CD14-positive monocyte (primary cell): ENCODE results near the gene GPA33. TPM values are rescaled to one million over a fixed set of nuclear protein-coding genes. Genes with fewer than 3 reads are reported as not detected.

Source experiments
- DNase-seq, 3 donors: peaks; one replicate each; pipeline ENCODE4 v3.0.0-alpha.2; 2011 to 2022
- H2AFZ ChIP-seq: 2 replicates; pipeline ENCODE4 v1.6.0; 2012; ENCODE audit warnings: mild to moderate bottlenecking, low read depth, low read length, inconsistent platforms; ENCODE audit not compliant: insufficient read depth, poor library complexity, severe bottlenecking
- H3K27ac ChIP-seq, 2 donors: 1 replicate in 1 of 2; 2 replicates in 1 of 2; pipeline ENCODE4 v1.5.1; 2012 to 2013; ENCODE audit warnings: low read length in 2 of 2, control low read depth in 1 of 2, inconsistent platforms in 1 of 2, low read depth in 1 of 2, mild to moderate bottlenecking in 1 of 2
- H3K27me3 ChIP-seq, 2 donors: one replicate each; pipeline versions ENCODE4 v1.6.0 to v1.6.1; 2011 to 2013; ENCODE audit warnings: low read length in 2 of 2; ENCODE audit not compliant: control insufficient read depth in 2 of 2, insufficient read depth in 2 of 2
- H3K36me3 ChIP-seq, 2 donors: replicated peaks in 1 of 2; 1 replicate in 1 of 2; 2 replicates in 1 of 2; pipeline versions ENCODE4 v1.5.1 to v1.6.1; 2012 to 2013; ENCODE audit warnings: low read length in 2 of 2, control low read depth in 1 of 2, inconsistent platforms in 1 of 2, mild to moderate bottlenecking in 1 of 2; ENCODE audit not compliant: insufficient read depth in 2 of 2, control insufficient read depth in 1 of 2
- H3K4me1 ChIP-seq, 2 donors: 1 replicate in 1 of 2; 2 replicates in 1 of 2; pipeline versions ENCODE4 v1.5.1 to v1.6.1; 2012 to 2013; ENCODE audit warnings: low read length in 2 of 2, control low read depth in 1 of 2, inconsistent platforms in 1 of 2, mild to moderate bottlenecking in 1 of 2, moderate library complexity in 1 of 2; ENCODE audit not compliant: insufficient read depth in 2 of 2, control insufficient read depth in 1 of 2
- H3K4me2 ChIP-seq: replicated peaks from 2 replicates; pipeline ENCODE3; 2012; ENCODE audit warnings: low read length, moderate library complexity, mild to moderate bottlenecking; ENCODE audit not compliant: poor library complexity, severe bottlenecking; ENCODE audit errors: extremely low read depth
- H3K4me3 ChIP-seq, 3 experiments: fragments of 200-600 bp in 1 of 3; sonication (generic) in 1 of 3; replicated peaks in 1 of 3; 1 replicate in 2 of 3; 2 replicates in 1 of 3; pipeline ENCODE4 v1.5.1; 2011 to 2013; ENCODE audit warnings: low read length in 3 of 3, mild to moderate bottlenecking in 3 of 3, control low read depth in 2 of 3, low read depth in 2 of 3, inconsistent platforms in 1 of 3, moderate library complexity in 1 of 3
- H3K79me2 ChIP-seq: 2 replicates; pipeline ENCODE4 v1.6.0; 2012; ENCODE audit warnings: mild to moderate bottlenecking, control low read depth, inconsistent platforms, low read length, moderate library complexity; ENCODE audit not compliant: insufficient read depth
- H3K9ac ChIP-seq: 2 replicates; pipeline ENCODE4 v1.6.0; 2017; ENCODE audit warnings: low read length, mild to moderate bottlenecking; ENCODE audit not compliant: insufficient read depth, poor library complexity, severe bottlenecking
- H3K9me3 ChIP-seq, 2 donors: replicated peaks in 1 of 2; 1 replicate in 1 of 2; 2 replicates in 1 of 2; pipeline versions ENCODE4 v1.5.1 to v1.6.1; 2012 to 2013; ENCODE audit warnings: low read length in 2 of 2, control low read depth in 1 of 2; ENCODE audit not compliant: control insufficient read depth in 1 of 2, insufficient read depth in 1 of 2
- H4K20me1 ChIP-seq: 2 replicates; pipeline ENCODE4 v1.6.0; 2012; ENCODE audit warnings: mild to moderate bottlenecking, low read length, control low read depth, moderate library complexity; ENCODE audit not compliant: insufficient read depth
- H3K27ac Mint-ChIP-seq, 7 donors: one replicate each; pipeline ENCODE4 v1.8.0; 2020; ENCODE audit warnings: mild to moderate bottlenecking in 7 of 7, mixed read lengths in 7 of 7, moderate library complexity in 6 of 7, inconsistent platforms in 2 of 7
- H3K27me3 Mint-ChIP-seq, 3 donors: one replicate each; pipeline ENCODE4 v1.8.0; 2021 to 2022; ENCODE audit warnings: low read depth in 3 of 3, mild to moderate bottlenecking in 3 of 3, mixed read lengths in 3 of 3, moderate library complexity in 3 of 3, inconsistent platforms in 1 of 3
- H3K36me3 Mint-ChIP-seq, 2 donors: one replicate each; pipeline ENCODE4 v1.8.0; 2020; ENCODE audit warnings: mixed read lengths in 2 of 2, inconsistent platforms in 1 of 2, mild to moderate bottlenecking in 1 of 2
- H3K4me1 Mint-ChIP-seq: one replicate; pipeline ENCODE4 v1.8.0; 2020; ENCODE audit warnings: mild to moderate bottlenecking, mixed read lengths
- H3K4me3 Mint-ChIP-seq, 2 donors: one replicate each; pipeline ENCODE4 v1.8.0; 2020; ENCODE audit warnings: mild to moderate bottlenecking in 2 of 2, mixed read lengths in 2 of 2, moderate library complexity in 1 of 2
- H3K9me3 Mint-ChIP-seq, 7 donors: one replicate each; pipeline ENCODE4 v1.8.0; 2020 to 2022; ENCODE audit warnings: mixed read lengths in 7 of 7, mild to moderate bottlenecking in 6 of 7, moderate library complexity in 6 of 7, inconsistent platforms in 2 of 7
- CTCF ChIP-seq: fragments of 200-600 bp; IDR thresholded peaks from one replicate; pipeline ENCODE4 v1.8.0; 2022; ENCODE audit warnings: antibody characterized with exemption, mild to moderate bottlenecking
- WGBS: methylation state at CpG from one replicate; pipeline ENCODE4 v1.1.5; 2013; ENCODE audit warnings: missing lambda C conversion rate; ENCODE audit not compliant: insufficient coverage; 5-methylcytosine and 5-hydroxymethylcytosine counted together
- intact Hi-C, 2 donors: fragments of 100-400 bp; cut with micrococcal nuclease; formaldehyde crosslinking; loops; one replicate each; pipeline versions ENCODE4 v1.15.0 to v1.15.1; 2023
- polyA plus RNA-seq, 3 donors: library from polyadenylated mRNA; depleted of rRNA in 1 of 3; unstranded in 2 of 3; stranded (reverse) in 1 of 3; fragments of 300-500 nt in 2 of 3; fragments of >200 nt in 1 of 3; fragmentation: Illumina TruSeq in 2 of 3; gene quantifications; 1 replicate in 2 of 3; 2 replicates in 1 of 3; pipeline ENCODE4 v1.2.3, GENCODE V29; 2012 to 2021

GPA33 gene
- polyA plus RNA-seq, 3 donors: 0.84 to 1.8 (median 1.8) TPM

DNA sequence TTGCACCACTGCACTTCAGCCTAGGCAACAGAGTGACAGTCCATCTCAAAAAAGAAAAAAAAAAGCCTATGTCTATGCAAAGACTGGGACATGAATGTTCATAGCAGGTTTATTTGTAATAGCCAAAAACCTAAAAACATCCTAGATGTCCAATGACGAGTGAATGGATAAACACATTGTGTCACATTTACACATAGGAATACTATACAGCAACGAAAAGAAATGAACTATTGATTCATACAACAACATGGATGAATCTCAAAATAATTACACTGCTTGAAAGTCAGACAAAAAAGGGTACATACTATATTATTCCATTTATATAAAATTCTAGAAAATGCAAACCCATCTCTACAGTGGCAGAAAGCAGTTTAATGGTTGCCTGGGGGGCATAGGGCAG is 11.6 kb upstream of the GPA33 start:
- Mint-ChIP-seq H3K4me3 (no peak overlapping the region), H3K27me3 (no peaks in the 10 kb centered on the region), H3K4me1 (peaks cover 27% of the 10 kb centered on the region), H3K9me3 (peaks cover 0 to 6% (median 0%) of the 10 kb centered on the region in 7 donors), H3K27ac (no peak overlapping the region), H3K36me3 (no peaks in the 10 kb centered on the region)
- no CpG with 5 or more reads among the region's 2 CpGs for WGBS
- no peak overlapping the region for H2AFZ ChIP-seq
- no peak overlapping the region for H3K4me3 ChIP-seq
- no peak for TF ChIP-seq CTCF
- no peaks in the 10 kb centered on the region for H3K27me3 ChIP-seq
- no peak for DNase-seq
- H3K4me2 ChIP-seq: no peak overlapping the region
- H4K20me1 ChIP-seq: no peaks in the 10 kb centered on the region
- no peaks in the 10 kb centered on the region for H3K36me3 ChIP-seq
- no peak overlapping the region for H3K9ac ChIP-seq
- H3K9me3 ChIP-seq: no peaks in the 10 kb centered on the region
- H3K27ac ChIP-seq: no peak overlapping the region
- H3K4me1 ChIP-seq: peaks cover 24 to 26% of the 10 kb centered on the region in 2 donors
- H3K79me2 ChIP-seq: no peaks in the 10 kb centered on the region
- intact Hi-C loops: no loop called here

DNA sequence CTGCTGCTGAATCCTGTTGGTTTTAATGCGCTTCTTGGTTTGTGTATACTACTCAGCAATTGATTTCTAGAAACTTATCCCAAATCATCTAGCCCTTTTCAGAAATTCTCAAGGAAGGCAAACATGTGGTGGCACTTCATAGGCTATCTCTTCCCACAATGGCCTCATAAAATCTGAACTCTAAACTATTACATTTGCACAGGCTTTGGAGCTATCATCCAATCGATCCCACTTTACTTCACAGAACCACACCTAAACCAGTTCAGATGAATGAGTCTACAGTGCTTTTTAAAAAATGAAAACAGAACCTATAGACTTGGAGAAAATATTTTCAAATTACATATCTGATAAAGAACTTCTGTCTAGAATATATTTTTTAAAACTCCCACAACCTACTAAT is 10.6 kb upstream of the GPA33 start:
- H3K27ac Mint-ChIP-seq: no peak overlapping the region
- no peaks in the 10 kb centered on the region for H3K9me3 ChIP-seq
- H3K4me3 Mint-ChIP-seq: no peak overlapping the region
- no peaks in the 10 kb centered on the region for H3K27me3 ChIP-seq
- H3K4me1 Mint-ChIP-seq: peaks cover 25% of the 10 kb centered on the region
- no peak for TF ChIP-seq CTCF
- no peaks in the 10 kb centered on the region for H3K79me2 ChIP-seq
- no CpG with 5 or more reads among the region's 2 CpGs for WGBS
- H4K20me1 ChIP-seq: no peaks in the 10 kb centered on the region
- intact Hi-C loops: no loop called here
- no peaks in the 10 kb centered on the region for H3K36me3 ChIP-seq
- no peak overlapping the region for H3K27ac ChIP-seq
- H3K36me3 Mint-ChIP-seq: no peaks in the 10 kb centered on the region
- peaks cover 0 to 6% (median 0%) of the 10 kb centered on the region in 7 donors for H3K9me3 Mint-ChIP-seq
- no peak overlapping the region for H3K4me3 ChIP-seq
- no peak overlapping the region for H3K9ac ChIP-seq
- H3K27me3 Mint-ChIP-seq: no peaks in the 10 kb centered on the region
- no peak overlapping the region for H3K4me2 ChIP-seq
- H3K4me1 ChIP-seq: peaks cover 22 to 23% of the 10 kb centered on the region in 2 donors
- no peak overlapping the region for H2AFZ ChIP-seq
- DNase-seq: no peak
